RWPE2 (cell line): ENCODE measurements around the gene SLIT3.

Source experiments
- ATAC-seq: fragments of 200-7000 bp; cut with Tn5 transposase; 3 replicates; pipeline ENCODE4 v1.9.1; 2021; ENCODE audit warnings: low read depth
- DNase-seq: peaks from one replicate; pipeline ENCODE4 v3.0.0-alpha.2; 2020; ENCODE audit warnings: low spot score
- H3K27ac ChIP-seq: fragments of 450-650 bp; 2 replicates; pipeline ENCODE4 v1.5.1; 2017; ENCODE audit warnings: mild to moderate bottlenecking; ENCODE audit not compliant: poor library complexity, severe bottlenecking
- H3K27me3 ChIP-seq: fragments of 250-450 bp; sonication (Bioruptor Pico); 2 replicates; pipeline ENCODE4 v1.5.1; 2021; ENCODE audit warnings: mild to moderate bottlenecking, moderate library complexity; ENCODE audit not compliant: insufficient read depth, poor library complexity, severe bottlenecking
- H3K36me3 ChIP-seq: fragments of 250-450 bp; sonication (Bioruptor Pico); 2 replicates; pipeline ENCODE4 v1.5.1; 2020; ENCODE audit warnings: low read depth, mild to moderate bottlenecking, moderate library complexity
- H3K4me1 ChIP-seq: fragments of 250-450 bp; sonication (Bioruptor Pico); 2 replicates; pipeline ENCODE4 v1.5.1; 2021; ENCODE audit warnings: mild to moderate bottlenecking, moderate library complexity; ENCODE audit not compliant: insufficient read depth, poor library complexity, severe bottlenecking
- H3K4me3 ChIP-seq: fragments of 250-450 bp; sonication (Bioruptor Pico); 2 replicates; pipeline ENCODE4 v1.5.1; 2021; ENCODE audit warnings: mild to moderate bottlenecking, moderate library complexity; ENCODE audit not compliant: severe bottlenecking
- H3K9me3 ChIP-seq: fragments of 250-450 bp; sonication (Bioruptor Pico); 2 replicates; pipeline ENCODE4 v1.5.1; 2021; ENCODE audit warnings: mild to moderate bottlenecking, moderate library complexity; ENCODE audit not compliant: severe bottlenecking
- CTCF ChIP-seq: fragments of 450-650 bp; IDR thresholded peaks from one replicate; pipeline ENCODE4 v1.5.1; 2017; ENCODE audit warnings: mild to moderate bottlenecking, moderate library complexity; ENCODE audit not compliant: poor library complexity, severe bottlenecking

The SLIT3 gene

GRCh38 chr5:168714046-168714445 lies 586.9 kb downstream of the SLIT3 start:
- no peak for DNase-seq
- Histone ChIP-seq H3K4me3 (no peak overlapping the region), H3K27me3 (no peaks in the 10 kb centered on the region), H3K4me1 (peaks cover 10% of the 10 kb centered on the region), H3K9me3 (no peaks in the 10 kb centered on the region), H3K27ac (peak overlapping the region; percentile 89), H3K36me3 (no peaks in the 10 kb centered on the region)
- TF ChIP-seq CTCF, result no peak
- no peak for ATAC-seq

GRCh38 chr5:168713051-168713450 lies 587.9 kb downstream of the SLIT3 start:
- H3K4me1 ChIP-seq, result peaks cover 10% of the 10 kb centered on the region
- H3K27ac ChIP-seq, result peak overlapping the region; percentile 89
- H3K9me3 ChIP-seq, result no peaks in the 10 kb centered on the region
- no peak for TF ChIP-seq CTCF
- H3K36me3 ChIP-seq, result no peaks in the 10 kb centered on the region
- ATAC-seq (no peak), DNase-seq (no peak)
- H3K4me3 ChIP-seq, result no peak overlapping the region
- no peaks in the 10 kb centered on the region for H3K27me3 ChIP-seq

GRCh38 chr5:168712280-168712924 lies 588.5 kb downstream of the SLIT3 start:
- H3K4me3 ChIP-seq, result no peak overlapping the region
- DNase-seq (peak; percentile 85), ATAC-seq (peak; percentile 95)
- peaks cover 10% of the 10 kb centered on the region for H3K4me1 ChIP-seq
- peak overlapping the region; percentile 89 for H3K27ac ChIP-seq
- H3K36me3 ChIP-seq, result no peaks in the 10 kb centered on the region
- no peaks in the 10 kb centered on the region for H3K27me3 ChIP-seq
- no peak for TF ChIP-seq CTCF
- no peaks in the 10 kb centered on the region for H3K9me3 ChIP-seq

- DNase-seq, result no peak
- no peak overlapping the region for H3K4me3 ChIP-seq
- H3K36me3 ChIP-seq, result no peaks in the 10 kb centered on the region
- no peak overlapping the region for H3K27ac ChIP-seq
- H3K9me3 ChIP-seq, result no peaks in the 10 kb centered on the region
- H3K4me1 ChIP-seq, result peaks cover 10% of the 10 kb centered on the region
- H3K27me3 ChIP-seq, result no peaks in the 10 kb centered on the region
- TF ChIP-seq CTCF, result no peak
- no peak for ATAC-seq
These were observed 590.2 kb downstream of the SLIT3 start for GRCh38 chr5:168710706-168711105.
